NCI-H774 (cell line): ENCODE data around the gene ZNF48.

Experiments
- DNase-seq: peaks from one replicate; lab custom pipeline; 2025; lab: John Stamatoyannopoulos, UW

Gene ZNF48

GRCh38 chr16:30444231-30445148 is 49.3 kb downstream of the ZNF48 start:
- no peak for DNase-seq

- DNase-seq: no peak
These were observed 49.9 kb downstream of the ZNF48 start for GRCh38 chr16:30445149-30445407.

GRCh38 chr16:30445408-30446202 is 50.4 kb downstream of the ZNF48 start, which contains the start of gene SEPHS2:
TSS of gene SEPHS2 (minus strand) at chr16:30445874. CDS start at chr16:30445727, 147 bp downstream.
- DNase-seq: peak; percentile 93

GRCh38 chr16:30446203-30446595 is 51.0 kb downstream of the ZNF48 start:
- no peak for DNase-seq

- DNase-seq: no peak
These were observed 52.4 kb downstream of the ZNF48 start for GRCh38 chr16:30447512-30448226.

GRCh38 chr16:30449116-30449435 is 53.9 kb downstream of the ZNF48 start:
- DNase-seq: no peak
